GM12872 (cell line): Measurements from ENCODE around the gene SARS2.

Experiments
- TF ChIP-seq, protein P1 (sequence below): IDR thresholded peaks from 3 replicates; pipeline ENCODE4 v1.5.1; 2011; ENCODE audit warnings: low read depth, mild to moderate bottlenecking, low read length, moderate library complexity; ENCODE audit not compliant: insufficient read depth

The SARS2 gene, protein sequence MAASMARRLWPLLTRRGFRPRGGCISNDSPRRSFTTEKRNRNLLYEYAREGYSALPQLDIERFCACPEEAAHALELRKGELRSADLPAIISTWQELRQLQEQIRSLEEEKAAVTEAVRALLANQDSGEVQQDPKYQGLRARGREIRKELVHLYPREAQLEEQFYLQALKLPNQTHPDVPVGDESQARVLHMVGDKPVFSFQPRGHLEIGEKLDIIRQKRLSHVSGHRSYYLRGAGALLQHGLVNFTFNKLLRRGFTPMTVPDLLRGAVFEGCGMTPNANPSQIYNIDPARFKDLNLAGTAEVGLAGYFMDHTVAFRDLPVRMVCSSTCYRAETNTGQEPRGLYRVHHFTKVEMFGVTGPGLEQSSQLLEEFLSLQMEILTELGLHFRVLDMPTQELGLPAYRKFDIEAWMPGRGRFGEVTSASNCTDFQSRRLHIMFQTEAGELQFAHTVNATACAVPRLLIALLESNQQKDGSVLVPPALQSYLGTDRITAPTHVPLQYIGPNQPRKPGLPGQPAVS

GRCh38 chr19:38929929-38930775, at the start of gene SARS2:
SARS2 (minus strand) TSS chr19:38930763; CDS start chr19:38930736, 27 bp downstream.
- TF ChIP-seq, protein P1, sequence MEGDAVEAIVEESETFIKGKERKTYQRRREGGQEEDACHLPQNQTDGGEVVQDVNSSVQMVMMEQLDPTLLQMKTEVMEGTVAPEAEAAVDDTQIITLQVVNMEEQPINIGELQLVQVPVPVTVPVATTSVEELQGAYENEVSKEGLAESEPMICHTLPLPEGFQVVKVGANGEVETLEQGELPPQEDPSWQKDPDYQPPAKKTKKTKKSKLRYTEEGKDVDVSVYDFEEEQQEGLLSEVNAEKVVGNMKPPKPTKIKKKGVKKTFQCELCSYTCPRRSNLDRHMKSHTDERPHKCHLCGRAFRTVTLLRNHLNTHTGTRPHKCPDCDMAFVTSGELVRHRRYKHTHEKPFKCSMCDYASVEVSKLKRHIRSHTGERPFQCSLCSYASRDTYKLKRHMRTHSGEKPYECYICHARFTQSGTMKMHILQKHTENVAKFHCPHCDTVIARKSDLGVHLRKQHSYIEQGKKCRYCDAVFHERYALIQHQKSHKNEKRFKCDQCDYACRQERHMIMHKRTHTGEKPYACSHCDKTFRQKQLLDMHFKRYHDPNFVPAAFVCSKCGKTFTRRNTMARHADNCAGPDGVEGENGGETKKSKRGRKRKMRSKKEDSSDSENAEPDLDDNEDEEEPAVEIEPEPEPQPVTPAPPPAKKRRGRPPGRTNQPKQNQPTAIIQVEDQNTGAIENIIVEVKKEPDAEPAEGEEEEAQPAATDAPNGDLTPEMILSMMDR: peak; percentile 98

GRCh38 chr19:38979812-38980211, 49.2 kb upstream of the SARS2 start:
- TF ChIP-seq, protein P1: no peak

GRCh38 chr19:38978326-38978689, 47.7 kb upstream of the SARS2 start:
- TF ChIP-seq, protein P1: no peak

- TF ChIP-seq, protein P1: no peak
Observed at GRCh38 chr19:38977445-38978325, 47.1 kb upstream of the SARS2 start.

DNA sequence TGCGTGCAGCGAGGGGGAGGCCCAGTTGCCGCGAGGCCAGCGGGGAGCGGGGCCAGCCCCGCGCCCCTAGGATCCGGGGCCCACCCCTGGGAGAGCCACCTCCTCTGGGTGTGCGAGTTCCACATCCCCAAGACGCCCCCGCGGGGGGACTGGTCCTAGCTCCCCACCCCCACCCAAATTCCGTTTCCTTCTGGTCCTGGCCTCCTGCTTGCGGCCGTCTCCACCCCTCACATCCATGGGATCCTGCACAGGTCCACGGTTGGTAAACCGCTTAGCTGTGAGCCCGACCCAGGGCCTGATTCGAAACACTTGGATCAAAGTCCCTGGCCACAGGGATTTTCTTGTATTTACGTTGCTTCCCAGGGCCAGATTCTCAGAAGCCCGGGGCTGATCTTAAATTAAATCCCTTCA, 45.3 kb upstream of the SARS2 start:
- TF ChIP-seq, protein P1: no peak

- TF ChIP-seq, protein P1: no peak
Observed at GRCh38 chr19:38975214-38975860, 44.8 kb upstream of the SARS2 start, which contains the start of gene FBXO17. FBXO17 (minus strand) TSS chr19:38975742; CDS start chr19:38950319, 25,423 bp downstream.
